8988T (cell line): ENCODE results near the gene DMRT3.
"Not testable (repeated sequence)": the region's sequence is repeated elsewhere in the genome, so short reads cannot be mapped to it uniquely, and the experiment has no call there.

ENCODE experiments used
- DNase-seq: peaks from one replicate; pipeline ENCODE4 v3.0.0; 2011

DMRT3 gene

GRCh38 chr9:971901-972500 is 4.5 kb upstream of the DMRT3 start:
- no peak for DNase-seq

DNA sequence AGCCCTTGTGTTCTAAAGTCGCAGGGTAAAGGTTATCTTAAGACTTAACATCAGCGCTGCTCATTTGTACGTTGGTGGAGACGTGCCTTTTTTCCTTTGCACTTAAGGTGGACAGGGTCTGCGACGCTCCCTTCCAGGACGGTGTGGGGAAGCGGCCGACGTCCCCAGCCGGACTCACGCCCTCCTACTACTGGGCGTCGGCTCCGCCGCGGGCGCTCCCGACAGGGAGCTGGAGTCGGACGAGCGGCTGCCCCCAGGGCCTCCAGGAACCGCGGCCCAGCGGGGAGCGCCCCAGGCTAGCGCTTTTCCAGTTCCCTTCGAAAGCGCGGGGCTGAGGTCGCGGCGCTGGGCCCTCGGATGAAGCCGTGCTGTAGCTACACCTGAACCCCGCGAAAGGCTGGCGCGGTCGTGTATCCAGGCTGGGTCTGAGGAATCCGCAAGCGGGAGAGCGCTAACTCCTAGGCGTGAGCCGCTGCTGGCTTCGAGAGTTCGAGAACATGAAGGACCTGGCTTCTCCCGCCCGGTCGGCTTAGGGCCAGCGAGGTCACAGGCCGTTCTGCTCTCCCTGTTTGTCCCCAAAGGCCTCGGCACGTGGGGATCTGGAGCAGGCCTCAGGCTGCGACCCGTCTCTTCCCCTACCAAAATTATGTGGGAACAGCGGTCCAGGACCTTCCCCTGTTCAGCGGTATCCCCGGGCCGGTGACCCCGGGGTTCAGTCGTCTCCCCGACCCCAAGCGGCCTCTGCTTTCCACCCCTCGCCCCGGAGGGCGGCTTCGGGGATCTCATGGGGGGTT is 3.8 kb upstream of the DMRT3 start:
- no peak for DNase-seq

DNA sequence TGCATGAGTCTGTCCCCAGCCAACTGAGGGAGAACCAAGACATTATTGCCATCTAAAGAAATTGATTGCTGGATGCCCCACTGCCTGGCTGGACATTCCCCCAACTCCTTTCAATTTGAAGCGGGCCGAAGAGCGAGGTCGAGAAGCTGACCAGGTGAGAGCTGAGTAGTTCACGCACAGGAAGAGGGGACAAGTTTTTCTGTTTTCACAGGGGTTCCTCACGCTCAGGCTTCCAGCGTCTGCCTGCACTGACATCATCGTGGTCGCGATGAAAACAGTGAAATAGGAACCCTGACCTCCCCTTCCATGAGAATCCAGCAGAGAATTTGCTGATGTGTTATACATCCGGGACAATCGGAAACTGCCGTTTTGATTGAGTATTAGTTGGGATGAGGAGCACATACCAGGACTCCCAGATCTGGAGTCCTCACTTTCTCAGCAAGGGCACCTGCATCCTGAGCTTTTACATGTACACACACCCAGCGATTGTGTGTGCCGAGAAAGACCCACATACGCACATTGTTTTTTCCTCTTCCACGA is 3.1 kb upstream of the DMRT3 start:
- no peak for DNase-seq

GRCh38 chr9:974031-974995 is 2.1 kb upstream of the DMRT3 start:
- no peak for DNase-seq

DNA sequence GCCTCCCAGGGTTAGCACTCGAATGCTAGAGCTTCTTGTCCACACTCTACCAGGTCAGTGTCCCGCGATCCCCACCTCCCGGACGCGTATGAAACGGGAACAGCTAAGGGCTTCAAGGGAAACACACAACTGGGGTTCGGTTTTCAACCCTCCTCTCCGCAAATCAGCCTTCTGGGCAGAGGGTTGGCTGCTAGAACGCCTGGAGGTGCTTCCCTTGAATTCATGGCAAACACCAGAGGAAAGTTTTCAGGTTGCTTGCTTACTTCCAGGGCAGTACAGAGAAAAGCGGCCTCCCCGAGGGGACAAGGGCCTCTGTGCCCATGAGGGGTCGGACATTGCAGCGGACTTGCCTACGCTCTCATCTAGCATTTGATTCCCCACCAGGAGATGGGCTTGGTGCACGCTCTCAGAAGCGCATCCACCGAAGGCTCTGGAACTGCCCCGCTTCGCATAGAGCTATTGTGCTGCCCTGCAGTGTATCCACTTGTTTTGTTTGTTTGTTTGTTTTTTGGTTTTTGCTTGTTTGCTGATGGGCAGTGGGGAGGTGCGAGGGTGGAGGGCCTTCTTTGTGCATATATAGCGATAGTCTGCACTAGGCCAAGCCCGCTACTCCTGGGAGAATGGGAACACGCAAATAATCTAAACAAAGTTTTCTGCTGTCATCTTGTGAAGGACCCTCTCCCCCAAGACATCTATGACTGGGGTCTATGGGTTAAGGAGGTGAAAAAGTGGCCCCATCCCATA is 1.3 kb upstream of the DMRT3 start:
- no peak for DNase-seq

- DNase-seq: no peak
These were observed 656 bp upstream of the DMRT3 start for GRCh38 chr9:975740-976257.

DNA sequence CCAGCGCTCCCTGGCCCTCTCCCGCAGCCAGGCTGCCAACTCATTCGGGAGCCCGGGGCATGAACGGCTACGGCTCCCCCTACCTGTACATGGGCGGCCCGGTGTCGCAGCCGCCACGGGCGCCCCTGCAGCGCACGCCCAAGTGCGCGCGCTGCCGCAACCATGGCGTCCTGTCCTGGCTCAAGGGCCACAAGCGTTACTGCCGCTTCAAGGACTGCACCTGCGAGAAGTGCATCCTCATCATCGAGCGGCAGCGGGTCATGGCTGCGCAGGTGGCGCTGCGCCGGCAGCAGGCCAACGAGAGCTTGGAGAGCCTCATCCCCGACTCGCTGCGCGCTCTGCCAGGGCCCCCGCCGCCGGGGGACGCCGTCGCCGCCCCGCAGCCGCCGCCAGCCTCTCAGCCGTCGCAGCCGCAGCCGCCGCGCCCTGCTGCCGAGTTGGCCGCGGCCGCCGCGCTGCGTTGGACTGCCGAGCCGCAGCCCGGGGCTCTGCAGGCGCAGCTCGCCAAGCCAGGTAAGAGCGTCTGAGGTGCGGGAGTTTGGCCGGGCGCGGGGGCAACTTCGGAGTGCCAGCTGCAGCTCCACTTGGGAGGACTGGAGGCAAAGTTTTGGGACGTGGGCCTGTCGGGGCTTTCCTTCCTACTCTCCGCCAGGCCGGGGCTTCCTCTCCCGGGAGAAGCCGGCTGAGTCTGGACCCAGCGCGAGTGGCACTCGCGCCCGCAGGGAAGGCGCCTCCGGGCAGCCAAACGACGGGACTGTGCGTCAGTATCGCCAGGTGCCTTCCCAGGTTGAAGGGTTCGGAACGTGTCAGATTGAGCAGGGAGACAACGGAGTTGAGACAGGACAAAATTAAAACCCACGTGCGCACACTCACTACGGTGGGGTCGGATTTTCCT is 735 bp downstream of the DMRT3 start:
- no peak for DNase-seq

DNA sequence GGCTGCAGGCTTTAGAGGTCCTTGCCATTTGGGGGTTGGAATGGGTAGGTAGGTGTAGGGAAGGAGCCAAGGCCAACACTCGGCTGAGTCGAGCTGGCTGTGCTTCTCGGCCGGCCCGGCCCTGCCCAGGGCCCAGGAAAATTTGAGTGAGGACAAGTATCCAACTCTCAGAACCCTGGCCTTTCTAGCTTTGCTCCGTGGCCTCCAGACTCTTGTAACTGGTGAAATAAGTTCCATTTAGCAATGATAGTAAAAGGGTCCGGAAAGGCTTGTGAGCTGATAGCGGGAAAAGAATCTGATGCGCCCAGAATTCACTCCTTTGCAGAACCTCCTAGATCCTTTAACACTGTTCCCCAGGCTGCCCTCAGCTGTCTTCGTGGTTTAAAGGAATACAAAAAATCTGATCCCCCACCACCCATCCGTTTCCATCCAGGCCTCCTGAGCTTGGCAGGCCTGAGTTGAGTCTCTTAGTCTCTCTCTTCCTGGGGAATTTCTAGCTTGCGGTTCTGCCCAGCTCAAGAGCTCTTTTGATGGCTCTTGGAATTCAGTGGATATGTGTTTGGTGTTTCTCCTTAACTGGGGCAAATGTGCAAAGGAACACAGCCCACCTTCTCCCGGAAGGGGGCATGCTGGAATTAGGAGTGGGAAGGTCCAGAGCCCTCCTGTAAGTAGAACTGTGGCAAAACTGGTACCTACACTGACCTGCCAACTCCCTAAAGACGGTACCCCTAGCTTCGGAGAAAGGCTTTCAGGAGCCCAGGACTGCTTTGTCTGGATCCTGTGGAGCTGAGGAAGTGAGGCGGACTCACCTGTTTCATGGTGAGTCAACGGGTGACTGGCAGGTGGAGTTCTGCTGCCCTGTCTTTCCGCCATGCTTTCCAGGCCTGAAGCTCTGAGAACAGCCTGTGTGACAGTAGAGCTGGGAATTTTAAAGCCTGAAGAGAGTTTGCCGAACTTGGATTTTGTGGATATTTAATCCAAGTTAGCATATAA is 1.7 kb downstream of the DMRT3 start:
- no peak for DNase-seq

- DNase-seq: no peak
These were observed 3.5 kb downstream of the DMRT3 start for GRCh38 chr9:979983-980382.

DNA sequence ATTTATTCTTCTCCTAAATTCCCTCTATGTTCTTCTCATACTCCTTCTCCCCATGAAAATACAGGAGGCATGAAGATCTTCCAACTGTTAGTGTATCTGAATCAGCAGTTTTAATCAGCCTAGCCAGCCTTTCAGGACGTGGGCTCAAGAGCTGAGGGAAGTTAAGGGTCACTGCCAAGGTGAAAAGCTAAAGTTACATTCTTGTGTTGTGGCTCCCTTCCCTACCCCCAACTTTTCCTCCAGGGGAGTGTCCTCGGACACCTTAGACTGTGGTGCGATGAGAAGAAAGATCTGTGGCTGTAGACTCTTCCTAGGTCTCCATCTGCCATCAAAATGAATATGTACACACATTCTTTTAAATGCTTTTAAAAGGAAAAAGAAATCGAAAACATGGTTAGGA is 4.2 kb downstream of the DMRT3 start:
- no peak for DNase-seq

DNA sequence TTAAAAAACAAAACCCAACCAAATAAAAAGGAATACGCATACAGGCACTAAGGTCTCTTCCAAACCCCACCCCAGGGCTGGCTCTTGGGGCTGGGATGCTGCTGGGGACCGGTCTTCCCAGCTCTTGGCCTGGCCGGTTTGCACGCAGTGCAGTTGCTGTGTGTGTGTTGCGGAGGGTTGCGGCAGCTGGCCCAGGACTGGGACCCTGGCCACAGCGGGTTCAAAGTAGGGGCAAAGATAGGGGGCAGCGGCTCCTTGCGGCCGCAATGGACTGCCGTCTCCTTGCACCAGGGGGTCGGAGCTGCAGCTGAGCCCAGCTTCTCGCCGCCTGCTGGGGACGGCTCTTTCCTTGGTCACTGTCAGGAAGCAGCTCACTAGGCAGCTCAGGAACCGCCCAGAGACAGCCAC is 5.0 kb downstream of the DMRT3 start:
- no peak for DNase-seq

- DNase-seq: no peak
These were observed 6.2 kb downstream of the DMRT3 start for GRCh38 chr9:982394-983230.

- DNase-seq: no peak
These were observed 17.6 kb downstream of the DMRT3 start for GRCh38 chr9:994005-994404.

DNA sequence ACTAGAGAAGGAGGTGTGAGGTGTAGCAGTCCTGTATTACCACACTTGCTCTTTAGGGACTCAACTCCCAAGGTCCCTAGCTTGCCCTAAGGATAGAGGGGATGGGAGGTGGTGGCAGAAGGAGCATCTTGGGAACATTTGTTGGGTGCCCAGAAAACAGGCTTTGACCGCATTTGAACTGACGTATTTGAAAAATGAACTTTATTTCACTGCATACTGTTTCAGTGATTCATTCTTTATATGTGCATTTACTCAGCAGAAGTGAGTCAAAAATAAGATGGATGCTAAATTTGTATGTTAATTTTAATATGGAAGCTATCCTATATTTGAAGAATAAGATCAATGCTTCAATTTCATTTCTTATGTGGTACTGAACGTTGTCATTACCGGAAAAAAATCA is 18.7 kb downstream of the DMRT3 start:
- DNase-seq: no peak

DNA sequence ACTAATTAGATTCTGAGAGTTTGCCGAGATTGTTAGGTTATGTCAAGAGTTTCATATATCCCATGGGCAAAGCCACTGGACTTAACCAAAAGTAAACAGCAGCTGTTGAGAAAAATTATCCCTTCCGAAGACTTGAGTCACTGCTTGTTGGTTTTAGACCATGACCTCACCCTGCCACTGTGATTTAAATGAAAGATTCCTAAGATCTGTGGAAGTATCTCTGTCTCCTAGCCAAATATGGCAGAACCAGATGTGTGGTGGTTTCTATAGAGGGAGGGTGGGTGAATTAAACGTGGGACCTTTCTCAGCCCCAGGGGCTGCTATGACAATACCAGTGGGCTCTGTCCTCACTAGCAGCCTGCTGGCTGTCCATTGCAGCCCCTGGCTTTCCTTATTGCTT is 19.3 kb downstream of the DMRT3 start:
- DNase-seq: no peak

- not testable (repeated sequence) for DNase-seq
These were observed 22.1 kb downstream of the DMRT3 start for GRCh38 chr9:998299-999110.

- DNase-seq: no peak
These were observed 25.4 kb downstream of the DMRT3 start for GRCh38 chr9:1001838-1002237.

DNA sequence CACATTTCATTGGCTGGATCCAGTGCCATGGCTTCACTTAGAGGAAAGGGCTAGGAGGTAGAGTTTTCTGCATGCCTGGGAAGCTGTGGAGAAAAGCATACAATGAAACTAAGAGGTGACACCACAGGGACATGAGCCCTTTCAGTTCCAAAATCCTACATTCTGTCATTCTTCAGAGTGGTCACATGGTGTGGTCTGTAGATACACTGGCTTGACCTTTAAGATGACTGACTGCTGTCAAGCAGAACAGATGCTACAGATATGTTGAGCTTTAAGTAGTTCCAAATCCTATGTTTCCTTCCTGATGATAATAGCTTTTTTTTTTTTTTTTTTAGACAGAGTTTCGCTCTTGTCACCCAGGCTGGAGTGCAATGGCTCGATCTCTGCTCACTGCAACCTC is 26.2 kb downstream of the DMRT3 start:
- no peak for DNase-seq
